Astrocyte (in vitro differentiated cells and primary cell): Measurements from ENCODE around the gene TAF1C. TPM values are rescaled to one million over a fixed set of nuclear protein-coding genes. Genes with fewer than 3 reads are reported as not detected.

Source experiments
- DNase-seq: peaks from one replicate; pipeline ENCODE4 v3.0.0-alpha.2; 2010; ENCODE audit warnings: low read depth
- FAIRE-seq: peaks from 2 replicates; lab custom pipeline; 2011; peaks lifted over from hg19 to GRCh38; lab: Jason Lieb, UNC
- H2AFZ ChIP-seq: 2 replicates; pipeline ENCODE4 v1.6.0; 2012; ENCODE audit warnings: low read depth, low read length, inconsistent platforms
- H3K27ac ChIP-seq: 2 replicates; pipeline ENCODE4 v1.5.1; 2011; ENCODE audit warnings: low read depth, low read length, inconsistent platforms
- H3K27me3 ChIP-seq: 2 replicates; pipeline ENCODE4 v1.6.0; 2011; ENCODE audit warnings: low read length, inconsistent platforms; ENCODE audit not compliant: insufficient read depth
- H3K36me3 ChIP-seq: 2 replicates; pipeline ENCODE4 v1.5.1; 2011; ENCODE audit warnings: low read length, inconsistent platforms; ENCODE audit not compliant: insufficient read depth
- H3K4me1 ChIP-seq: 2 replicates; pipeline ENCODE4 v1.5.1; 2011; ENCODE audit warnings: low read length, inconsistent platforms; ENCODE audit not compliant: insufficient read depth
- H3K4me2 ChIP-seq: 2 replicates; pipeline ENCODE4 v1.6.0; 2012; ENCODE audit warnings: low read length, inconsistent platforms
- H3K4me3 ChIP-seq: 2 replicates; pipeline ENCODE4 v1.5.1; 2011; ENCODE audit warnings: low read depth, mild to moderate bottlenecking, low read length, inconsistent platforms; ENCODE audit not compliant: insufficient read depth
- H3K79me2 ChIP-seq: 2 replicates; pipeline ENCODE4 v1.6.0; 2012; ENCODE audit warnings: mild to moderate bottlenecking, low read length, inconsistent platforms; ENCODE audit not compliant: insufficient read depth
- H3K9ac ChIP-seq: 2 replicates; pipeline ENCODE4 v1.6.0; 2012; ENCODE audit warnings: mild to moderate bottlenecking, low read length, inconsistent platforms
- H3K9me3 ChIP-seq: 2 replicates; pipeline ENCODE4 v1.5.1; 2012; ENCODE audit warnings: low read depth, mild to moderate bottlenecking, low read length, inconsistent platforms; ENCODE audit not compliant: insufficient read depth
- H4K20me1 ChIP-seq: 2 replicates; pipeline ENCODE4 v1.6.0; 2012; ENCODE audit warnings: low read length, inconsistent platforms; ENCODE audit not compliant: insufficient read depth
- H3K27ac Mint-ChIP-seq: one replicate; pipeline ENCODE4 v1.8.0; 2021; ENCODE audit warnings: mild to moderate bottlenecking, mixed read lengths; ENCODE audit not compliant: unreplicated experiment
- H3K27me3 Mint-ChIP-seq: one replicate; pipeline ENCODE4 v1.8.0; 2021; ENCODE audit warnings: low read depth, mixed read lengths; ENCODE audit not compliant: unreplicated experiment
- H3K36me3 Mint-ChIP-seq: one replicate; pipeline ENCODE4 v1.8.0; 2021; ENCODE audit warnings: low read depth, mixed read lengths; ENCODE audit not compliant: unreplicated experiment
- H3K4me1 Mint-ChIP-seq: one replicate; pipeline ENCODE4 v1.8.0; 2021; ENCODE audit warnings: low read depth, mixed read lengths; ENCODE audit not compliant: unreplicated experiment
- H3K4me3 Mint-ChIP-seq: one replicate; pipeline ENCODE4 v1.8.0; 2021; ENCODE audit warnings: mild to moderate bottlenecking, moderate library complexity, mixed read lengths; ENCODE audit not compliant: unreplicated experiment
- H3K9me3 Mint-ChIP-seq: one replicate; pipeline ENCODE4 v1.8.0; 2021; ENCODE audit warnings: mild to moderate bottlenecking, mixed read lengths; ENCODE audit not compliant: unreplicated experiment
- CTCF ChIP-seq: IDR thresholded peaks from 2 replicates; pipeline ENCODE4 v1.5.1; 2011; ENCODE audit warnings: low read depth, mild to moderate bottlenecking, inconsistent platforms, low read length, moderate library complexity; ENCODE audit not compliant: insufficient read depth
- EZH2 ChIP-seq: IDR thresholded peaks from 2 replicates; pipeline ENCODE4 v1.6.1; 2012; ENCODE audit warnings: mild to moderate bottlenecking, low read length, inconsistent platforms; ENCODE audit not compliant: insufficient read depth
- total RNA-seq: library from RNA; stranded (reverse); gene quantifications from 2 replicates; pipeline ENCODE4 v1.2.1, GENCODE V29; 2021

Gene TAF1C
- total RNA-seq, 1 donor from 2014 or later, result 34.1 TPM

- DNase-seq (no peak), FAIRE-seq (no peak)
- no peaks in the 10 kb centered on the region for H3K79me2 ChIP-seq
- no peaks in the 10 kb centered on the region for H3K36me3 Mint-ChIP-seq
- H3K27me3 ChIP-seq, result peaks cover 6% of the 10 kb centered on the region
- H3K27ac Mint-ChIP-seq, result no peak overlapping the region
- H3K4me3 ChIP-seq, result no peak overlapping the region
- no peaks in the 10 kb centered on the region for H3K9me3 ChIP-seq
- H3K27ac ChIP-seq, result no peak overlapping the region
- peaks cover 22% of the 10 kb centered on the region for H3K27me3 Mint-ChIP-seq
- H4K20me1 ChIP-seq, result no peaks in the 10 kb centered on the region
- no peak overlapping the region for H3K4me2 ChIP-seq
- H3K4me1 ChIP-seq, result peaks cover 4% of the 10 kb centered on the region
- H3K9me3 Mint-ChIP-seq, result no peaks in the 10 kb centered on the region
- H2AFZ ChIP-seq, result no peak overlapping the region
- no peaks in the 10 kb centered on the region for H3K4me1 Mint-ChIP-seq
- no peaks in the 10 kb centered on the region for H3K36me3 ChIP-seq
- no peak overlapping the region for H3K4me3 Mint-ChIP-seq
- TF ChIP-seq EZH2, result no peak
- TF ChIP-seq CTCF, result no peak
- H3K9ac ChIP-seq, result no peak overlapping the region
Measured at GRCh38 chr16:84197466-84198128, 10.7 kb upstream of the TAF1C start.

- Histone ChIP-seq H4K20me1 (no peaks in the 10 kb centered on the region), H3K27me3 (peaks cover 6% of the 10 kb centered on the region), H3K79me2 (no peaks in the 10 kb centered on the region), H3K4me2 (no peak overlapping the region), H2AFZ (no peak overlapping the region), H3K4me1 (peaks cover 4% of the 10 kb centered on the region), H3K27ac (no peak overlapping the region), H3K9me3 (no peaks in the 10 kb centered on the region), H3K9ac (no peak overlapping the region), H3K36me3 (no peaks in the 10 kb centered on the region), H3K4me3 (no peak overlapping the region)
- no peaks in the 10 kb centered on the region for H3K4me1 Mint-ChIP-seq
- TF ChIP-seq CTCF (no peak), EZH2 (no peak)
- FAIRE-seq, result no peak
- DNase-seq, result no peak
- no peaks in the 10 kb centered on the region for H3K9me3 Mint-ChIP-seq
- peaks cover 20% of the 10 kb centered on the region for H3K27me3 Mint-ChIP-seq
- H3K4me3 Mint-ChIP-seq, result no peak overlapping the region
- H3K27ac Mint-ChIP-seq, result no peak overlapping the region
- H3K36me3 Mint-ChIP-seq, result no peaks in the 10 kb centered on the region
Measured at GRCh38 chr16:84196727-84197394, 10.0 kb upstream of the TAF1C start.

- H3K4me1 ChIP-seq, result peaks cover 4% of the 10 kb centered on the region
- no peaks in the 10 kb centered on the region for H4K20me1 ChIP-seq
- Mint-ChIP-seq H3K4me3 (no peak overlapping the region), H3K9me3 (no peaks in the 10 kb centered on the region), H3K4me1 (no peaks in the 10 kb centered on the region), H3K36me3 (no peaks in the 10 kb centered on the region), H3K27ac (no peak overlapping the region), H3K27me3 (peaks cover 20% of the 10 kb centered on the region)
- no peak overlapping the region for H2AFZ ChIP-seq
- no peak overlapping the region for H3K27ac ChIP-seq
- H3K36me3 ChIP-seq, result no peaks in the 10 kb centered on the region
- H3K27me3 ChIP-seq, result peaks cover 6% of the 10 kb centered on the region
- FAIRE-seq (no peak), DNase-seq (no peak)
- no peak overlapping the region for H3K4me3 ChIP-seq
- no peaks in the 10 kb centered on the region for H3K9me3 ChIP-seq
- no peaks in the 10 kb centered on the region for H3K79me2 ChIP-seq
- H3K9ac ChIP-seq, result no peak overlapping the region
- TF ChIP-seq EZH2 (no peak), CTCF (no peak)
- no peak overlapping the region for H3K4me2 ChIP-seq
Measured at GRCh38 chr16:84196101-84196500, 9.2 kb upstream of the TAF1C start.
